ENCODE measurements around the gene STX11.

STX11 gene

GRCh38 chr6:144145541-144145940 is 4.8 kb upstream of the STX11 start:
- TF ChIP-seq CTCF (IDR thresholded peaks at IDR 0.05; ENCODE audit: low read depth, low read length) = no peak
- in situ Hi-C loops (cut with HindIII; ENCODE audit: low sequenced_read_pairs) = no loop called here
- no peak overlapping the region for H3K4me3 ChIP-seq (ENCODE audit: low read depth, low read length)
- DNase-seq (ENCODE audit: low read depth, low spot score) = no peak

GRCh38 chr6:144148886-144149285 is 1.4 kb upstream of the STX11 start:
- no peak for TF ChIP-seq CTCF (IDR thresholded peaks at IDR 0.05; ENCODE audit: low read depth, low read length)
- in situ Hi-C loops (cut with HindIII; ENCODE audit: low sequenced_read_pairs) = no loop called here
- peak; percentile 10 for DNase-seq (ENCODE audit: low read depth, low spot score)

GRCh38 chr6:144149558-144149893 is 791 bp upstream of the STX11 start:
- peak overlapping the region; percentile 63 for H3K4me3 ChIP-seq (ENCODE audit: low read depth, low read length)
- no peak for TF ChIP-seq CTCF (IDR thresholded peaks at IDR 0.05; ENCODE audit: low read depth, low read length)
- in situ Hi-C loops (cut with HindIII; ENCODE audit: low sequenced_read_pairs) = no loop called here
- no peak for DNase-seq (ENCODE audit: low read depth, low spot score)

More at GRCh38 chr6:144148886-144149285, 1.4 kb upstream of the STX11 start:
- H3K4me3 ChIP-seq (ENCODE audit: low read depth, low read length) = no peak overlapping the region

GRCh38 chr6:144150710-144151657 is 667 bp downstream of the STX11 start:
- peak; percentile 32 for TF ChIP-seq CTCF (IDR thresholded peaks at IDR 0.05; ENCODE audit: low read depth, low read length)
- in situ Hi-C loops (cut with HindIII; ENCODE audit: low sequenced_read_pairs) = no loop called here
- peak; percentile 35 for DNase-seq (ENCODE audit: low read depth, low spot score)
- peak overlapping the region; percentile 63 for H3K4me3 ChIP-seq (ENCODE audit: low read depth, low read length)

GRCh38 chr6:144152334-144152900 is 2.1 kb downstream of the STX11 start:
- in situ Hi-C loops (cut with HindIII; ENCODE audit: low sequenced_read_pairs) = no loop called here
- DNase-seq (ENCODE audit: low read depth, low spot score) = no peak
- no peak for TF ChIP-seq CTCF (IDR thresholded peaks at IDR 0.05; ENCODE audit: low read depth, low read length)
- no peak overlapping the region for H3K4me3 ChIP-seq (ENCODE audit: low read depth, low read length)

- no peak for DNase-seq (ENCODE audit: low read depth, low spot score)
- no peak overlapping the region for H3K4me3 ChIP-seq (ENCODE audit: low read depth, low read length)
- TF ChIP-seq CTCF (IDR thresholded peaks at IDR 0.05; ENCODE audit: low read depth, low read length) = no peak
- in situ Hi-C loops (cut with HindIII; ENCODE audit: low sequenced_read_pairs) = no loop called here
Observed at GRCh38 chr6:144153260-144153659, 2.9 kb downstream of the STX11 start.

Data from astrocyte of the spinal cord (primary cell).